ENCODE data around the gene COL26A1.

Gene COL26A1

GRCh38 chr7:101373812-101374614 is 11.3 kb downstream of the COL26A1 start:
- DNase-seq = peak; percentile 33

- no peak for DNase-seq
Observed at GRCh38 chr7:101374990-101375389, 12.3 kb downstream of the COL26A1 start.

GRCh38 chr7:101376601-101377000 is 13.9 kb downstream of the COL26A1 start:
- no peak for DNase-seq

- DNase-seq = no peak
Observed at GRCh38 chr7:101377189-101377736, 14.6 kb downstream of the COL26A1 start.

GRCh38 chr7:101378751-101379174 is 16.1 kb downstream of the COL26A1 start:
- no peak for DNase-seq

GRCh38 chr7:101379302-101379701 is 16.6 kb downstream of the COL26A1 start:
- DNase-seq = no peak

GRCh38 chr7:101381549-101382111 is 19.0 kb downstream of the COL26A1 start:
- no peak for DNase-seq

- no peak for DNase-seq
Observed at GRCh38 chr7:101382937-101383336, 20.3 kb downstream of the COL26A1 start.

- DNase-seq = no peak
Observed at GRCh38 chr7:101386177-101386557, 23.5 kb downstream of the COL26A1 start.

GRCh38 chr7:101386558-101387231 is 24.0 kb downstream of the COL26A1 start:
- DNase-seq = no peak

- DNase-seq = no peak
Observed at GRCh38 chr7:101390901-101391301, 28.2 kb downstream of the COL26A1 start.

- no peak for DNase-seq
Observed at GRCh38 chr7:101391991-101392390, 29.3 kb downstream of the COL26A1 start.

- DNase-seq = no peak
Observed at GRCh38 chr7:101393865-101394264, 31.2 kb downstream of the COL26A1 start.

GRCh38 chr7:101395376-101395775 is 32.7 kb downstream of the COL26A1 start:
- no peak for DNase-seq

GRCh38 chr7:101397243-101397642 is 34.6 kb downstream of the COL26A1 start:
- DNase-seq = no peak

- no peak for DNase-seq
Observed at GRCh38 chr7:101397770-101398324, 35.2 kb downstream of the COL26A1 start.

GRCh38 chr7:101398396-101399289 is 36.0 kb downstream of the COL26A1 start:
- DNase-seq = no peak

- no peak for DNase-seq
Observed at GRCh38 chr7:101399759-101400158, 37.1 kb downstream of the COL26A1 start.

- no peak for DNase-seq
Observed at GRCh38 chr7:101400751-101401150, 38.1 kb downstream of the COL26A1 start.

GRCh38 chr7:101401390-101402080 is 38.9 kb downstream of the COL26A1 start:
- DNase-seq = no peak

GRCh38 chr7:101402081-101402779 is 39.6 kb downstream of the COL26A1 start:
- DNase-seq = no peak

All from NCI-H2227 treated with DMSO at 0.1 percent for 48 hours (cell line).